ENCODE data around the gene CSF1. TPM values are rescaled to one million over a fixed set of nuclear protein-coding genes. Genes with fewer than 3 reads are reported as not detected.

Gene CSF1
- total RNA-seq, 1 experiment from 2014 or later: 4.9 TPM

- no TSS peak for BruUV-seq (replicated peaks)
- ChIA-PET POLR2A (ENCODE audit: low non-redundant PET) (no interaction called here), CTCF (no interaction called here)
- TF ChIP-seq EZH2 (IDR thresholded peaks at IDR 0.05; ENCODE audit: borderline replicate concordance, low read depth, low read length, poor library complexity, severe bottlenecking) (no peak), CTCF (conservative IDR thresholded peaks at IDR 0.05; ENCODE audit: low read depth, low read length) (no peak)
- H3K4me3 ChIP-seq (ENCODE audit: low read depth, low read length, poor library complexity, severe bottlenecking): no peak overlapping the region
- no peaks in the 10 kb centered on the region for H3K4me1 ChIP-seq (ENCODE audit: insufficient read depth, low read length, poor library complexity, severe bottlenecking)
- no peaks in the 10 kb centered on the region for H3K9me3 ChIP-seq (ENCODE audit: low read depth, low read length, poor library complexity, severe bottlenecking)
- intact Hi-C loops (cut with micrococcal nuclease; ENCODE audit: unreplicated experiment): no loop called here
- no peak overlapping the region for H3K27ac ChIP-seq (ENCODE audit: low read depth, low read length, poor library complexity, severe bottlenecking)
- DNase-seq (ENCODE audit: low spot score): no peak
- H3K36me3 ChIP-seq (ENCODE audit: insufficient read depth, low read length, poor library complexity, severe bottlenecking): no peaks in the 10 kb centered on the region
- no peaks in the 10 kb centered on the region for H3K27me3 ChIP-seq (replicated peaks; ENCODE audit: insufficient read depth, low read depth, low read length, poor library complexity)
Observed at GRCh38 chr1:109895720-109896504, 14.7 kb upstream of the CSF1 start.

DNA sequence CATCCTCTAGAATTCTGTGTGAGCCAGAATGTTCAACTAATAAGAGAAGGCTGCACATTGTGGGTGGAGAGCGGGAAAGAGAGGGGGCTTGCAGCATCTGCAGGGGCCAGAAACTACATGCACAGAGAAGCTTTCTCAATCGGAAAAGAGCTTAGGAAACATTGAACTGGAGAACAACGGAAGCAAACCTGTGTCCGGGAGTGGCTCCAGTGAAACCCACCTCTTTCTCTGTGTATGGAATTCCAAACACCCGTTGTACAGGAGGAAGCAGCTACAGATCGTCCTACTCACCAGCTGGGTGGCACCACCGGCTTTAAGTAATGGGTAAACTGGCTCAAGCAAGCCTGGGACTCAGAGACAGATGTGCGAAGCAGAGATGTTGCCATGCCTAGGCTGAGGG, 14.0 kb upstream of the CSF1 start:
- TF ChIP-seq CTCF (conservative IDR thresholded peaks at IDR 0.05; ENCODE audit: low read depth, low read length): no peak
- TF ChIP-seq EZH2 (IDR thresholded peaks at IDR 0.05; ENCODE audit: borderline replicate concordance, low read depth, low read length, poor library complexity, severe bottlenecking): no peak
- intact Hi-C loops (cut with micrococcal nuclease; ENCODE audit: unreplicated experiment): no loop called here
- H3K4me3 ChIP-seq (ENCODE audit: low read depth, low read length, poor library complexity, severe bottlenecking): no peak overlapping the region
- H3K36me3 ChIP-seq (ENCODE audit: insufficient read depth, low read length, poor library complexity, severe bottlenecking): no peaks in the 10 kb centered on the region
- no peak for DNase-seq (ENCODE audit: low spot score)
- no peaks in the 10 kb centered on the region for H3K4me1 ChIP-seq (ENCODE audit: insufficient read depth, low read length, poor library complexity, severe bottlenecking)
- no TSS peak for BruUV-seq (replicated peaks)
- H3K27me3 ChIP-seq (replicated peaks; ENCODE audit: insufficient read depth, low read depth, low read length, poor library complexity): no peaks in the 10 kb centered on the region
- CTCF ChIA-PET: no interaction called here
- POLR2A ChIA-PET (ENCODE audit: low non-redundant PET): no interaction called here
- H3K27ac ChIP-seq (ENCODE audit: low read depth, low read length, poor library complexity, severe bottlenecking): no peak overlapping the region
- no peaks in the 10 kb centered on the region for H3K9me3 ChIP-seq (ENCODE audit: low read depth, low read length, poor library complexity, severe bottlenecking)

- BruUV-seq (replicated peaks): no TSS peak
- intact Hi-C loops (cut with micrococcal nuclease; ENCODE audit: unreplicated experiment): no loop called here
- no peaks in the 10 kb centered on the region for H3K36me3 ChIP-seq (ENCODE audit: insufficient read depth, low read length, poor library complexity, severe bottlenecking)
- DNase-seq (ENCODE audit: low spot score): no peak
- CTCF ChIA-PET: no interaction called here
- no peaks in the 10 kb centered on the region for H3K27me3 ChIP-seq (replicated peaks; ENCODE audit: insufficient read depth, low read depth, low read length, poor library complexity)
- H3K9me3 ChIP-seq (ENCODE audit: low read depth, low read length, poor library complexity, severe bottlenecking): no peaks in the 10 kb centered on the region
- no peaks in the 10 kb centered on the region for H3K4me1 ChIP-seq (ENCODE audit: insufficient read depth, low read length, poor library complexity, severe bottlenecking)
- no peak overlapping the region for H3K27ac ChIP-seq (ENCODE audit: low read depth, low read length, poor library complexity, severe bottlenecking)
- TF ChIP-seq EZH2 (IDR thresholded peaks at IDR 0.05; ENCODE audit: borderline replicate concordance, low read depth, low read length, poor library complexity, severe bottlenecking) (no peak), CTCF (conservative IDR thresholded peaks at IDR 0.05; ENCODE audit: low read depth, low read length) (no peak)
- H3K4me3 ChIP-seq (ENCODE audit: low read depth, low read length, poor library complexity, severe bottlenecking): no peak overlapping the region
- POLR2A ChIA-PET (ENCODE audit: low non-redundant PET): no interaction called here
Observed at GRCh38 chr1:109897259-109897955, 13.2 kb upstream of the CSF1 start.

Data from A673 (cell line).